Astrocyte of the cerebellum (primary cell): Measurements from ENCODE around the gene GALNT14.

ENCODE experiments used
- DNase-seq: peaks from one replicate; pipeline ENCODE4 v3.0.0-alpha.2; 2011; ENCODE audit warnings: low read depth
- H3K4me3 ChIP-seq: 2 replicates; pipeline ENCODE4 v1.5.1; 2011; ENCODE audit warnings: mild to moderate bottlenecking, low read depth, low read length, moderate library complexity
- CTCF ChIP-seq: IDR thresholded peaks from 2 replicates; pipeline ENCODE4 v1.5.1; 2012; ENCODE audit warnings: low read length, low read depth, moderate library complexity, mild to moderate bottlenecking; ENCODE audit errors: missing control alignments
- in situ Hi-C: cut with HindIII; loops from 2 replicates; pipeline ENCODE4 v1.10.0; 2017; ENCODE audit warnings: low sequenced_read_pairs

The GALNT14 gene

DNA sequence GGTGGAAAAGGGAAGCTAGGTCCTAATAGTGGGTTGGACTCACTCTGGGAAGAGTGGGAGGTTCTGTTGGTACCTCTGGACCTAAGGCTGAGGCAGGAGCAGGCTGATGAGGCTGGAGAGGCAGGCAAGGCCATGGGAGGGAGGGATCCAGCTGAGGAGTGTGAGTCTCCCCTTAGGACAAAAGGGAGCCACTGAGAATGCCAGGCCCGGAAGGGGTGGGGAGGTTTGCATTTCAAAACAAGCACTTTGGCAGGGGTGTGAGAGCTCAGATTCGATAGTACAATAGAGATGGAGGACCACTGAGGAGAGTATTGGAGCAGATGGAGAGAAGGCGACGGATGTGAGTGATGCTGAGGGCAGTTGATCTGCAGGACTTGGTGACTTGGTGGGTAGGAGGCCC is 198.9 kb downstream of the GALNT14 start:
- no peak overlapping the region for H3K4me3 ChIP-seq
- in situ Hi-C loops = no loop called here

GRCh38 chr2:30938196-30938595 is 200.0 kb downstream of the GALNT14 start:
- no peak for DNase-seq
- in situ Hi-C loops = no loop called here
- TF ChIP-seq CTCF = no peak
- no peak overlapping the region for H3K4me3 ChIP-seq

More for the DNA sequence above, 198.9 kb downstream of the GALNT14 start:
- DNase-seq = no peak
- TF ChIP-seq CTCF = no peak

DNA sequence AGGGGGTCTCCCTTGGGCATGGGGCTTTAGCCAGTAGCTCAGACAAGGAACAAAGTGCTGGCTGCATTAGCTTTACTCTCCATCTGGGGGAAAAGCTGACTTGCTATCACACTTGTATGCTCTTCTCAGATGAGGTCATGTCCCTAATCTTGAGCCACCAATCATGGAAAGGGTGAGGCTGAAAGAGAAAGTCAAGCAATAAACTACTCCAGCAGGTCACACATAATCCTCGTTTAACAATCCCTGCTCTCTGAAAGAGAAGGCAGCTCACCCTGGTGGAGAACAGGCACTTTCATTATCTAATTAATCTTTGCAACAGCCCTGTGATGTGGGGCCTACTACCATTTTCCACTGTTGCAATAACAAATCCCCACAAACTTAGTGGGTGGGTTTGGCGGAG is 201.3 kb downstream of the GALNT14 start:
- in situ Hi-C loops = no loop called here
- DNase-seq = no peak
- H3K4me3 ChIP-seq = no peak overlapping the region
- no peak for TF ChIP-seq CTCF

DNA sequence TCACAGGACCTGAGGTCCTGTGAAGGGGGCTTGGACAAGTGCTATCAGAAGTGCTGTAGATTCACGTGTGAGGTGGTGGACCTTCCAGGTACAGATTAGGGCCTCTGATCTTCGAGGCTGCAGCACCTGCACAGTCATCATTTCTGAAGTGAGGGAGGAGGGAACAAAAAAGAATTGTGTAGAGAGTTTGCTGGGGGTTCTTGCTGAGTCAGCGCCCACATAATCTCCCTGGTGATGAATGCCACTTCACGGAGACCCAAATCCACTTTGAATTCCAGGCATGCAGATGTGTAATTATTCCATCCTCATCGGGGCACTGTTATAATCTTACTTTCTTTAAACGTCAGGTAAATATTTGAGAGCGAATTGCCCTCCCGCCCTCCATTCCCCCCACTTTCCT is 202.4 kb downstream of the GALNT14 start:
- DNase-seq = no peak
- H3K4me3 ChIP-seq = no peak overlapping the region
- TF ChIP-seq CTCF = no peak
- in situ Hi-C loops = no loop called here

GRCh38 chr2:30934066-30934465 is 204.2 kb downstream of the GALNT14 start:
- no peak for DNase-seq
- no peak overlapping the region for H3K4me3 ChIP-seq
- no peak for TF ChIP-seq CTCF
- in situ Hi-C loops = no loop called here

DNA sequence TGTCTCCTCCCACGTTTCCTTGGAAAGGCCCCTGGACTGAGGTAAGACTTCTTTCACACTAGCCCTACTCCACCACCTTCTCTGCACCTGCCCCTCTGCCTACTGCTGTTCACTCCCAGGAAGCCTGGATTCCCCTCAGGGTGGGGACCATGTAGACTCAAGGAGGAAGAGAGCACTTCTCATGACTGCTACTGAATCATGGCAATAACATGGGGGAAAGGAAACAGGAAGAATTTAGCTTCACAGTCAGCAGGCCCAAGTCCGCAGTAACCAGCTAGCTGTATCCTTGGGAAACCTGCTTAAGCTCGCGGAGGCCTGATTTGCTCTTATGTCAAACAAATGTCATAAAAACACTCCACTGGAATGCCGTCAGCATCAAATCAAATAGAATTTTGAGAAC is 204.7 kb downstream of the GALNT14 start:
- in situ Hi-C loops = no loop called here
- DNase-seq = no peak
- no peak for TF ChIP-seq CTCF
- no peak overlapping the region for H3K4me3 ChIP-seq

- H3K4me3 ChIP-seq = no peak overlapping the region
- in situ Hi-C loops = no loop called here
- DNase-seq = no peak
- no peak for TF ChIP-seq CTCF
These were observed 205.4 kb downstream of the GALNT14 start for GRCh38 chr2:30932870-30933269.
